Measurements from ENCODE around the gene EDARADD.
"Not testable (repeated sequence)": the region's sequence is repeated elsewhere in the genome, so short reads cannot be mapped to it uniquely, and the experiment has no call there.

EDARADD gene

GRCh38 chr1:236489710-236490377 lies 95.8 kb downstream of the EDARADD start:
- DNase-seq (ENCODE audit: low read depth), result no peak

- no peak for DNase-seq (ENCODE audit: low read depth)
Observed at GRCh38 chr1:236491469-236492136, 97.5 kb downstream of the EDARADD start.

GRCh38 chr1:236492378-236492777 lies 98.3 kb downstream of the EDARADD start:
- DNase-seq (ENCODE audit: low read depth), result no peak

- no peak for DNase-seq (ENCODE audit: low read depth)
Observed at GRCh38 chr1:236494082-236494481, 100.0 kb downstream of the EDARADD start.

GRCh38 chr1:236494586-236495466 lies 100.7 kb downstream of the EDARADD start:
- DNase-seq (ENCODE audit: low read depth), result no peak

GRCh38 chr1:236495467-236496112 lies 101.5 kb downstream of the EDARADD start:
- no peak for DNase-seq (ENCODE audit: low read depth)

- no peak for DNase-seq (ENCODE audit: low read depth)
Observed at GRCh38 chr1:236497908-236498307, 103.8 kb downstream of the EDARADD start.

- no peak for DNase-seq (ENCODE audit: low read depth)
Observed at GRCh38 chr1:236501093-236501492, 107.0 kb downstream of the EDARADD start.

- no peak for DNase-seq (ENCODE audit: low read depth)
Observed at GRCh38 chr1:236502579-236502971, 108.5 kb downstream of the EDARADD start.

GRCh38 chr1:236502972-236503639 lies 109.0 kb downstream of the EDARADD start:
- no peak for DNase-seq (ENCODE audit: low read depth)

- DNase-seq (ENCODE audit: low read depth), result not testable (repeated sequence)
Observed at GRCh38 chr1:236504338-236504737, 110.3 kb downstream of the EDARADD start.

GRCh38 chr1:236507022-236507700 lies 113.1 kb downstream of the EDARADD start:
- DNase-seq (ENCODE audit: low read depth), result no peak

GRCh38 chr1:236508593-236509027 lies 114.5 kb downstream of the EDARADD start:
- DNase-seq (ENCODE audit: low read depth), result no peak

GRCh38 chr1:236509203-236509602 lies 115.1 kb downstream of the EDARADD start:
- no peak for DNase-seq (ENCODE audit: low read depth)

- no peak for DNase-seq (ENCODE audit: low read depth)
Observed at GRCh38 chr1:236509647-236510401, 115.7 kb downstream of the EDARADD start.

- no peak for DNase-seq (ENCODE audit: low read depth)
Observed at GRCh38 chr1:236511735-236512418, 117.8 kb downstream of the EDARADD start.

GRCh38 chr1:236514703-236515442 lies 120.8 kb downstream of the EDARADD start:
- no peak for DNase-seq (ENCODE audit: low read depth)

GRCh38 chr1:236515443-236515958 lies 121.4 kb downstream of the EDARADD start:
- DNase-seq (ENCODE audit: low read depth), result no peak
